ENCODE measurements around the gene OR10H1.
A peak's percentile ranks its signal among the peaks of the same experiment; 100 is the strongest.
"Not testable (repeated sequence)": the region's sequence is repeated elsewhere in the genome, so short reads cannot be mapped to it uniquely, and the experiment has no call there.

The OR10H1 gene

DNA sequence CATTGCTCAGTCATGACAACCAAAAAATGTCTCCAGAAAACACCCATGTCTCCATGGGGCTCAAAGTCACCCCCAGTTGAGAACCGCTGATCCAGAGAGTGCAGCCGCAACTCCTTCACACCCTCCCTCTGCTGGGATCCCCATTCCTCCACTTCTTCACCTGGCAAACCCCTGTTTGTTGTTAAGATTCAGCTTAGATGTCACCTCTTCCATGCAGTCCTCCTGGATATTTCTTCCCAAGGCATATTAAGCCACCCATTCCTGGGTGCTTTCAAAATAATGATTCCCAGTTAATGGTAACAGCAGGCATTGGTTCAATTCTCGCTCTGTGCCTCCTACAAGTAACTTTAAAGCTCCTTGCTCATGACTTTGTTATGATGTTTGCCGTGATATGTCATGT is 4.0 kb downstream of the OR10H1 start:
- POLR2A ChIA-PET: no interaction called here
- Histone ChIP-seq H3K4me3 (ENCODE audit: low read depth, low read length) (no peak overlapping the region), H3K4me1 (ENCODE audit: control insufficient read depth, insufficient read depth, low read length) (no peaks in the 10 kb centered on the region), H3K27ac (ENCODE audit: extremely low read depth, low read depth, low read length) (no peak overlapping the region), H3K9me3 (ENCODE audit: control insufficient read depth, insufficient read depth, low read depth, low read length) (no peaks in the 10 kb centered on the region), H3K36me3 (ENCODE audit: control insufficient read depth in 2 of 2, insufficient read depth in 1 of 2, low read length in 2 of 2) (no peaks in the 10 kb centered on the region)
- CTCF ChIA-PET: interaction anchor here (0.6 kb wide), 1 partner anchor 20 kb away, joined by 4 read pairs; no protein-coding TSS in a partner anchor
- TF ChIP-seq ZNF521 (tag by site-specific recombination; IDR thresholded peaks at IDR 0.05): no peak
- TF ChIP-seq SCRT2 (tag by site-specific recombination; IDR thresholded peaks at IDR 0.05): no peak
- TF ChIP-seq SCRT1 (tag by site-specific recombination; IDR thresholded peaks at IDR 0.05; ENCODE audit: borderline replicate concordance): no peak
- TF ChIP-seq ZNF16 (tag by site-specific recombination; IDR thresholded peaks at IDR 0.05; ENCODE audit: low read depth): no peak
- no peak for TF ChIP-seq ZBTB17 (tag by site-specific recombination; IDR thresholded peaks at IDR 0.05)
- TF ChIP-seq KLF10 (tag by site-specific recombination; IDR thresholded peaks at IDR 0.05): no peak
- no peak for TF ChIP-seq ZNF423 (tag by site-specific recombination; IDR thresholded peaks at IDR 0.05)
- no peak for TF ChIP-seq ZNF138 (tag by site-specific recombination; IDR thresholded peaks at IDR 0.05; ENCODE audit: borderline replicate concordance)

DNA sequence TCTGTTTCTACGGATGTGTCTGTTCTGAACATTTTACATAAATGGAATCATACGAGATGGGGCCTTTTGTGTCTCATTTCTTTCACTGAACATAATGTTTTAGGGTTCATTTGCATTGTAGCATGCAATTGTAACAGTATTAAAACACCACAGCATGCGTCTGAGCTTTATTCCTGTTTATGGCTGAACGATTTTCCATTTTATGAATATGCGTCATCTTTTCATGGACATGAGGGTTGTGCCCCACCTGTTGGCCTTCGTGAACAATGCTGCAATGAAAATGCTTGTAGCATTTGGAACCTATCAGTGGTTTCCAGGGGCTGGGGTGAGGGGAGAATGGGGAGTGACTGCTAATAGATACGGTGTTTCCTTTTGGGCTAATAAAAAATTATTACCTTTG is 5.1 kb downstream of the OR10H1 start:
- H3K4me1 ChIP-seq (ENCODE audit: control insufficient read depth, insufficient read depth, low read length): no peaks in the 10 kb centered on the region
- no peaks in the 10 kb centered on the region for H3K9me3 ChIP-seq (ENCODE audit: control insufficient read depth, insufficient read depth, low read depth, low read length)
- no peaks in the 10 kb centered on the region for H3K36me3 ChIP-seq (ENCODE audit: control insufficient read depth in 2 of 2, insufficient read depth in 1 of 2, low read length in 2 of 2)
- ChIA-PET POLR2A (no interaction called here), CTCF (interaction anchor here (0.7 kb wide), 1 partner anchor 211 kb away, joined by 3 read pairs; no protein-coding TSS in a partner anchor)
- H3K27ac ChIP-seq (ENCODE audit: extremely low read depth, low read depth, low read length): no peak overlapping the region
- no peak overlapping the region for H3K4me3 ChIP-seq (ENCODE audit: low read depth, low read length)
- no peak for TF ChIP-seq ZNF302 (tag by site-specific recombination; IDR thresholded peaks at IDR 0.05; ENCODE audit: low read depth)
- no peak for TF ChIP-seq ZNF404 (tag by site-specific recombination; IDR thresholded peaks at IDR 0.05)
- no peak for TF ChIP-seq HOXD13 (CRISPR knock-in tag; IDR thresholded peaks at IDR 0.05; ENCODE audit: borderline replicate concordance)
- TF ChIP-seq ZNF416 (tag by site-specific recombination; IDR thresholded peaks at IDR 0.05): no peak
- TF ChIP-seq, protein P1, sequence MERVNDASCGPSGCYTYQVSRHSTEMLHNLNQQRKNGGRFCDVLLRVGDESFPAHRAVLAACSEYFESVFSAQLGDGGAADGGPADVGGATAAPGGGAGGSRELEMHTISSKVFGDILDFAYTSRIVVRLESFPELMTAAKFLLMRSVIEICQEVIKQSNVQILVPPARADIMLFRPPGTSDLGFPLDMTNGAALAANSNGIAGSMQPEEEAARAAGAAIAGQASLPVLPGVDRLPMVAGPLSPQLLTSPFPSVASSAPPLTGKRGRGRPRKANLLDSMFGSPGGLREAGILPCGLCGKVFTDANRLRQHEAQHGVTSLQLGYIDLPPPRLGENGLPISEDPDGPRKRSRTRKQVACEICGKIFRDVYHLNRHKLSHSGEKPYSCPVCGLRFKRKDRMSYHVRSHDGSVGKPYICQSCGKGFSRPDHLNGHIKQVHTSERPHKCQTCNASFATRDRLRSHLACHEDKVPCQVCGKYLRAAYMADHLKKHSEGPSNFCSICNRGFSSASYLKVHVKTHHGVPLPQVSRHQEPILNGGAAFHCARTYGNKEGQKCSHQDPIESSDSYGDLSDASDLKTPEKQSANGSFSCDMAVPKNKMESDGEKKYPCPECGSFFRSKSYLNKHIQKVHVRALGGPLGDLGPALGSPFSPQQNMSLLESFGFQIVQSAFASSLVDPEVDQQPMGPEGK (tag by site-specific recombination; IDR thresholded peaks at IDR 0.05): no peak
- TF ChIP-seq YY1 (tag by site-specific recombination; IDR thresholded peaks at IDR 0.05): no peak
- no peak for TF ChIP-seq ZNF510 (tag by site-specific recombination; IDR thresholded peaks at IDR 0.05; ENCODE audit: insufficient replicate concordance)
- TF ChIP-seq, protein P2, sequence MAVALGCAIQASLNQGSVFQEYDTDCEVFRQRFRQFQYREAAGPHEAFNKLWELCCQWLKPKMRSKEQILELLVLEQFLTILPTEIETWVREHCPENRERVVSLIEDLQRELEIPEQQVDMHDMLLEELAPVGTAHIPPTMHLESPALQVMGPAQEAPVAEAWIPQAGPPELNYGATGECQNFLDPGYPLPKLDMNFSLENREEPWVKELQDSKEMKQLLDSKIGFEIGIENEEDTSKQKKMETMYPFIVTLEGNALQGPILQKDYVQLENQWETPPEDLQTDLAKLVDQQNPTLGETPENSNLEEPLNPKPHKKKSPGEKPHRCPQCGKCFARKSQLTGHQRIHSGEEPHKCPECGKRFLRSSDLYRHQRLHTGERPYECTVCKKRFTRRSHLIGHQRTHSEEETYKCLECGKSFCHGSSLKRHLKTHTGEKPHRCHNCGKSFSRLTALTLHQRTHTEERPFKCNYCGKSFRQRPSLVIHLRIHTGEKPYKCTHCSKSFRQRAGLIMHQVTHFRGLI (tag by site-specific recombination; IDR thresholded peaks at IDR 0.05): peak; percentile 27; the same call in 1 of the 2 replicates
- TF ChIP-seq SCRT2 (tag by site-specific recombination; IDR thresholded peaks at IDR 0.05): peak; percentile 40; the same call in 1 of the 2 replicates
- TF ChIP-seq, protein P3, sequence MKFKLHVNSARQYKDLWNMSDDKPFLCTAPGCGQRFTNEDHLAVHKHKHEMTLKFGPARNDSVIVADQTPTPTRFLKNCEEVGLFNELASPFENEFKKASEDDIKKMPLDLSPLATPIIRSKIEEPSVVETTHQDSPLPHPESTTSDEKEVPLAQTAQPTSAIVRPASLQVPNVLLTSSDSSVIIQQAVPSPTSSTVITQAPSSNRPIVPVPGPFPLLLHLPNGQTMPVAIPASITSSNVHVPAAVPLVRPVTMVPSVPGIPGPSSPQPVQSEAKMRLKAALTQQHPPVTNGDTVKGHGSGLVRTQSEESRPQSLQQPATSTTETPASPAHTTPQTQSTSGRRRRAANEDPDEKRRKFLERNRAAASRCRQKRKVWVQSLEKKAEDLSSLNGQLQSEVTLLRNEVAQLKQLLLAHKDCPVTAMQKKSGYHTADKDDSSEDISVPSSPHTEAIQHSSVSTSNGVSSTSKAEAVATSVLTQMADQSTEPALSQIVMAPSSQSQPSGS (tag by site-specific recombination; IDR thresholded peaks at IDR 0.05; ENCODE audit: low read depth): no peak

DNA sequence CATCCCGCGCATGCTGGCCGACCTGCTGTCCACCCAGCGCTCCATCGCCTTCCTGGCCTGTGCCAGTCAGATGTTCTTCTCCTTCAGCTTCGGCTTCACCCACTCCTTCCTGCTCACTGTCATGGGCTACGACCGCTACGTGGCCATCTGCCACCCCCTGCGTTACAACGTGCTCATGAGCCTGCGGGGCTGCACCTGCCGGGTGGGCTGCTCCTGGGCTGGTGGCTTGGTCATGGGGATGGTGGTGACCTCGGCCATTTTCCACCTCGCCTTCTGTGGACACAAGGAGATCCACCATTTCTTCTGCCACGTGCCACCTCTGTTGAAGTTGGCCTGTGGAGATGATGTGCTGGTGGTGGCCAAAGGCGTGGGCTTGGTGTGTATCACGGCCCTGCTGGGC is 21.2 kb downstream of the OR10H1 start:
- POLR2A ChIA-PET; H3K4me3 ChIP-seq (ENCODE audit: low read depth, low read length); H3K36me3 ChIP-seq (ENCODE audit: control insufficient read depth in 2 of 2, insufficient read depth in 1 of 2, low read length in 2 of 2); H3K27ac ChIP-seq (ENCODE audit: extremely low read depth, low read depth, low read length); H3K4me1 ChIP-seq (ENCODE audit: control insufficient read depth, insufficient read depth, low read length); H3K9me3 ChIP-seq (ENCODE audit: control insufficient read depth, insufficient read depth, low read depth, low read length); CTCF ChIA-PET: not testable (repeated sequence)
